Smooth muscle cell of the brain vasculature (primary cell): Measurements from ENCODE around the gene ADCY3.

Experiments
- DNase-seq: peaks from one replicate; pipeline ENCODE4 v3.0.0-alpha.2; 2012; ENCODE audit warnings: low read depth, low spot score

The ADCY3 gene

DNA sequence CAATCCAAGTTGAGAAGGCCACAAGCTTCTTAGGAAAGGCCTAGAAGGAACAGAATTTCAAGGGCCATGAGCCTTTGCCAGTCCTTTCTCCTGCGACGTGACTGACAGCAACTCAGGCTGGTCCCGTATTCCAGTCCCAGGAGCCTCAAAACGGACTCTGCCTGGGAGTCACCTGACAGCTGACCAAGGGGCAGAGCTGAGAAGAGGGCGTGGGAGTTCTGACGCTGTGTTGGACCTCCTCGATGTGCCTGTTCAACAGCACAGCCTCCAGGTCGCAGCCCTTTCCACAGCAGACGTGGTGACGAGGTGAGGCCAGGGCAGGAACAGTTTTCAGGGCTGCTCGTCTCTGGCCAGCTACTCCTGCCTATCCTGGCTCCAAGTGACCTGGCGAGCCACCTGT is 89.3 kb downstream of the ADCY3 start:
- DNase-seq: no peak

DNA sequence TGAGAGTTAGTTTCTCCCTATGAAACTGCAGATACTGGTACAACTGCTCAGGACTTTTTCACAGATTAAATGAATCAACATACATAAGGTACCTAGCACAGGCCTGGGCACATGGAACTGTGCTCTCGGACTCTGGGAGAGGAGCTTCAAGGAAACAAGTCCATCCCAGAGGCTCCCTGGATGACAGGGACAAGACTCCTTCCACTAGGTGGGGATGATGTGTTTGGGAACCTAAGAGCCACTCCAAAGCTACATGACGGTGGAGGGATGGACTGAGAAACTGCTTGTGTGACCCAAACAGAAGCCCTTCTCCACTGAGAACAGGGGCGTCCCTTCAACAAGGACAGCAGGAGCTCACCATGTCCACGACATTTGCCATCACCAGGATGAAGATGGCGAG is 89.7 kb downstream of the ADCY3 start:
- no peak for DNase-seq

DNA sequence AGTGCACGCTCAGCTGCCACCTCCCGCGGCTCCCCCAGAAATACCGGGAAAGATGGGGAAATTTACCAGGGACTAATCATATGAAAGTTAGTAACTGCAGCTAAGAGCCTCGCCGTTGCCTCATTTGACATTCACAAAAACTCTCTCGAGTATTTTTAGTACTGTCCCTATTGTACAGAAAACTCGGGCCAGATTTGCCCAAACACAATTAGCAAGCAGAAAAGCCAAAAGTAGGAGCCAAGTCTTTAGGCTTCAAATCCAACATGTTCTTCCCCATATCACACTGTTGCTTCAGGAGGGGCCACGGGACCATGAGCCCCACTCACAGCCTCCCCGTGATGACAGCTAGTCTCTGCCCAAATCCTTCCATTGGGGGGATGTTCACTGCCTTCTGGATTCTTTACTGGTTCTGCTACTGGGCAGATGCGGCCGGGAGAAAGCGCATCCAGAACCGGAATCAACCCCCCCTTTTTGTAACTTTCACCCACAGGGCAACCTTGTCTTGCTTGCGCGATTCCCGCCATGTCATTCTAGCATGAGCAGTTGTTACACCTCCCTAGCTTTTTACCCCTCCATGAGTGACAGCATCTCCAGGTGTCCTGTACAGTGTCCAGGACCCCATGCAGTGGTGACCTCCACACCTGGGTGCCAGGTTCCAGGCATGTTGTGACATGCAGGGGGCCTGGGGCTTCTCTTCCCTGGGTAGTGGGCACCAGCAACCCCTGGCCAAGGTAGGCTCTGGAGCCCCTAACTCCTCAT is 91.6 kb downstream of the ADCY3 start:
- no peak for DNase-seq

DNA sequence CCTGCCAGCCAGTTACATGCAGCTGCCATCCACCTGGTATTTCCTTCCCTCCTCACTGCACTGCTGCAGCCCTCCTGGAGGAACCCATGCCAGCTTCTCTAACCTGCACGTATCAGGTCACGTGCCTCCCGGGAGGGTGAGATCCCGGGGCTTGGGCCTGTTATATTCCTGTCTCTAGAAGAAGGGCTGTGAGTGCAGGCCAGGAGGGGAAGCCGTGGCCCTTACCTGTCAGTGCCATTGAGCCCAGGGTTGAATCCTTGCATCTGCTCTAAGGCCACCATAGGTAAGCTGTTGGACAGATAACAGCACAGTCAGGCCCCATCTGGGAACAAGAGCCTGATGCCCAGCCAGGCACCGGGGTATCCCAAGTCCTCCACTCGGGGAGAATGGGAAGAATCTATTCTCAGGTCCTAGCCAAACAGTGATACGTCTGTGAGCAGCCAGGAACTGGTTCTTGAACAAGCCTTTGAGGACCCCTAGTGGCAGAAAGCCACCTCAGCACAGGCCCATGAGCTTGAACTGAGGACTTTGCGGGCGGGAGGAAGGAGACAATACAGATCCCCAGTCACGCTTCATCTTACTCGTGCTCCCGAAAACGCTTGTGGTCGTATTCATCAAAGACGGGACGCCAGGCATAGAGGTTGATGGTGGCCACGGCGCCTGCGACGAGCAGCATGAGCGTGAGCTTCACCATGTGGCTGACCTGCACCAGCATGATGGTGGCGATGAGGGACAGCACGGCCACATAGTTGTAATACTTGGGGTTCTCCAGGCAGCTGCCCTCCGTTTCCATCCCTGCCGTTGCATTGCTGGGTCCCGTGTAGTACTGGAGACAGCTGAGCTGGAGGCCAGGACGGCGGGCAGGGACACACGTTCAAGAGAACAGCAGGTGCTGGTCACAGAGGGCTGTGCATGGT is 92.5 kb downstream of the ADCY3 start:
- DNase-seq: peak; percentile 80

DNA sequence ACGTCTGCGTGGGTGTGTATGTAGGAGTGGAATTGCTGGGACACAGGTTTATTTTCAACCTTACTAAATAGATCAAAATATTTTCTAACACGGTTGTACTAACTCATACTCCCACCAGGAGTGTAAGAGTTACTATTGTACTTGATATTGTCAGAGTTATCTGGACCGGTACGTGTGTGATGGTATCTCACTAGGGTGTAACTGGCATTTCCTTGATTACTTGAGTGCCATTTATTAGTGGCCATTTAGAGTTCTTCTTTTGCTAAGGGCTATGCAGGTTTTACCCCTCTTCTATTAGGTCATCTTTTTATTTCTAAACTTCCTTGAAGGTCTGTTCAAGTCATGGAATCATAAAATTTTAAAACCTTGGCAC is 93.3 kb downstream of the ADCY3 start:
- DNase-seq: no peak

DNA sequence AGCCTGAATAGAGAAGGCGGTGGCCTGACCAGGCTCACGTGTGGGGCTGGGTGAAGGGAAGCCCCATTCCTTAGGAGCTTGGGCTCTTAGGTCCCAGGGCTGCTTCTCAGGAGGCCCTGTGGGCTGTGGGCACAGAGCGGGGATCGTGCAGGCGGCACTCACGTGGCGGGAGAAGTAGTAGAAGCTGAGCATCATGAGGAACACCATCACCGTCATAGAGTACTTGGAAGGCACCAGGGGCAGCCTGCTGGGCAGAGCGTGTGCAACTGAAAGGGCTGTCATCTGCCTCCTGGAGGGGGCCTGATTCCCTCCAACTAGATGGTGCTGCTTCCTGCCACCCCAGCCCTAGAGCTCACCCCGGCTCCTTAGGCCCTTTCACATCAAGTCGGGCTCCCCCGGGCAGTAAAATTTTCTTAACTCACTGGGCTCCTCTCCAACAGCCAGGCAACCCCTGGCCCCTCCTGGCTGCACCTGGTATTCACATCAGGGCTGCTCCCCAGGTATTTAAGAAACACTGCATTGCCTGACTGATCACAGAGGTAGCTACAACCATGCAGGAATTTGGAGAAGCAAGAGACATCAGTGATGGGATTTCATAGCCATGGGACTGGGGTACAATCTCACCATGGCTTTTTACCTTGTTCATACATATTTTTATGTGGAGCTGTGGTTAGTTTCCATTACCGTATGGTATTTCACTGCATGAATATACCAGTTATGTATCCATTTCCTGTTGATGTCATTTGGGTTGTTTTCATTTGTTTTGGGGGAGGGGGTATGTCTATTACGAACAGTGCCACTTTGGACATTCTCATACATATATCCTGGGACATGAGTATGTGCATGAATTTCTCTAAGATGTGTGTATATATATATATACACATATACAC is 93.9 kb downstream of the ADCY3 start:
- DNase-seq: no peak

DNA sequence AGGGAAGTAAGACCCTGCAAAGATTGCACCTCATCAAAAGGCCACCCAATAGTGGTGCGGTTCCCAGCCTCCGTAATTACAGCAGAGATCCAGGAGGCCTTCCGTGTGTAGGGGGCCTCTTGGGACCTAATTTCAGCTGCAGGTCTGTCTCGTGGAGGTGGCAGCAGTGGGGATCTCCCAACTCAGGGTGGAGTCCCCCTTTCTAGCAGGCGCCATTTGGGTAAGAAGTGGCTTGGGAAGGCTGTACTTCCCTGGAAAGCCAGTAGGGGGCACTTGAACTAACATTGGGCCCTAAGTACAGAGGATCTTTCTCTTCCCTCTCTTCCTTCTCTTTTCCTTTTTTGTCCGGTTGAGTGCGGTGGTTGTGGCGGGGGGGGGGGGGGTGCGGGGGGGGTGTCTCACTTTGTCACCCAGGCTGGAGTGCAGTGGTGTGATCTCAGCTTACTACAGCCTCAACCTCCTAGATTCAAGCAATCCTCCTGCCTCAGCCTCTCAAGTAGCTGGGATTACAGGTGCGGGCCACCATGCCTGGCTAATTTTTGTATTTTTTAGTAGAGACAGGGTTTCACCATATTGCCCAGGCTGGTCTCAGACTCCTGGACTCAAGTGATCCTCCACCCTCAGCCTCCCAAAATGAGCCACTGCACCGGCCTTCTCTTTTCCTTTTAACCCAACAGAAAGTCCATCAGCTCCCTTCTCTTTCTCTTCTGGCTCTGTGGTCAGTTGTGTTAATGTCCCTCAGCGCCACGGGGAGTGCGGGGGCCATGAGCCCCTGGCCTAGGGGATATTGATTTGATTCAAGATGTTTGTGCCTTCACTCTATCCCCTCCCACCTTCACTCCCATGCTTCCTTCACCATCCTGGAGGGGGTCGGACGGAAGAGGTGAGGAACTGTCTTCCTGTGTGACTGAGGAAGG is 94.8 kb downstream of the ADCY3 start:
- DNase-seq: no peak

DNA sequence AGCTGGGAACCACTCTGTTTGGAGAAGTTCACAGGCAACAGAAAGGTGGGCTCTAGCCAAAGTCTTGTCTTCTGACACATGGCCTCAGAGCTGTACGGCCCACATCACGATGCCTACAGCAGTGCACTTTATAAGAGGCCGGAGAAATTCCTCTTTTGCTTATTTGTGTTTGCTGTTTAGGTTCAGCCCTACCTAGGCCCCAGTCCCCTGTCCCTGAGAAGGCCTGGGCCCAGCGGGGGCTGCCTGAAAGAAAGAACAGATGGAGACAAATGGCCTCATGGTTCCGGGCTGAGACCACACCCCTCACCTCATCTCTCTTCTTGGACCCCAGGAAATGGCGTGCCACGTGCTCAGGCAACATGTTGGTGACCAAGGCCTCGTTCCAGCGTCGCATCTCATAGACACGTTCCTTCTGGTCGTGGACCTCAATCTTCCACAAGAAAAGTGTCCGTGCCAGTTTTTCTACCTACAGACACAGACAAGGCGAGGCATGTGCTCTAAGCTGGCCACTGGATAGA is 95.9 kb downstream of the ADCY3 start:
- DNase-seq: no peak

DNA sequence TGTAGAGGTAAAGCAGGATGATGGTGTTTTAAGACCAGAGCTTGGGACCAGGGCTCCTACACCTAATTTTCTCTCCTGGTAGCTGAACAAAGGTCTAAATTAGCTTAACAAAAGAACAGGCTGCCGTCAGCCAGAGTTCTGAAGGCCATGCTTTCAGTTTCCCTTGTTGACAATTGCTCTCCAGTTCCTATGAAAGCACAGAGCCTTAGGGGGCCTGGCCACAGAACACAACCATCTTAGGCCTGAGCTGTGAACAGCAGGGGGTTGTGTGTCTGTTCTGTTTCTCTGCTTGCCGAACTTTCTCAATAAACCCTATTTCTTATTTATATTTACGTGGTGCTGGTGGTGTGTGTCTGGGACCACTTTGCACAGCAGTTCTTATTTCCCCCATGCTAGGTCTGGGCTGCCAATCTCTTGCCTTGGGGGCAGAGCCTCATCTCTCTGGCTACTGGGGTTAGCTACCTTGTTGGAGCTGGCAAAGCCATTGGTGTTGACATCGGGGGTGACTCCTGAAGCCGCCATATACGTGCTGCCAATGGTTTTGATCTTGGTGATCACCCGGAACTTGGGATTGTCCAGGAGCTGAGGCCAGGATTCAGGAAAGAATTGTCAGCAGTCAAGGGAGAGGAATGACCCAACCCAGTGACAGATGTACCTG is 97.9 kb downstream of the ADCY3 start:
- DNase-seq: peak; percentile 93

DNA sequence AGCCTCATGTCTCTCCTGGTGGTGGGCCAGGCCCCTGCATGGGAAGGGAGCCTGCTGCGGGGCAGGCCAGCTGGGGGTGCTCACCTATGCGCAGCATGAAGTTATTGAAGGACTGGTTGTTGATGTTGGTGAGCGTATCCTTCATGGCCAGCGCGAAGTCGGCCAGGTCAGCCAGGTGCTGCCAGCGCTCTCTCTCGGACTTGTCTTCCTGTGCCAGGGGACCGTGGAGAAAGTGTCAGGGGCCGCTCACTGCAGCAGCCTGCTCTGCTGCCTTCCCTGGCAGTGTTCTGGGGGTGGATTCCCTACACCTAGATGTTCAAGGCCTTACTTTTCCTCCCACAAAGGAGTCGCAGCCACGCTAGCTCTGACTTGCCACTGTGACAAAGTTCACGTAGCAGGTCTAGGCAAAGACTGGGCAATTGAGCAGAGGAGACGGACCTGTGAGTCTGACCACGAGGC is 98.6 kb downstream of the ADCY3 start:
- no peak for DNase-seq

DNA sequence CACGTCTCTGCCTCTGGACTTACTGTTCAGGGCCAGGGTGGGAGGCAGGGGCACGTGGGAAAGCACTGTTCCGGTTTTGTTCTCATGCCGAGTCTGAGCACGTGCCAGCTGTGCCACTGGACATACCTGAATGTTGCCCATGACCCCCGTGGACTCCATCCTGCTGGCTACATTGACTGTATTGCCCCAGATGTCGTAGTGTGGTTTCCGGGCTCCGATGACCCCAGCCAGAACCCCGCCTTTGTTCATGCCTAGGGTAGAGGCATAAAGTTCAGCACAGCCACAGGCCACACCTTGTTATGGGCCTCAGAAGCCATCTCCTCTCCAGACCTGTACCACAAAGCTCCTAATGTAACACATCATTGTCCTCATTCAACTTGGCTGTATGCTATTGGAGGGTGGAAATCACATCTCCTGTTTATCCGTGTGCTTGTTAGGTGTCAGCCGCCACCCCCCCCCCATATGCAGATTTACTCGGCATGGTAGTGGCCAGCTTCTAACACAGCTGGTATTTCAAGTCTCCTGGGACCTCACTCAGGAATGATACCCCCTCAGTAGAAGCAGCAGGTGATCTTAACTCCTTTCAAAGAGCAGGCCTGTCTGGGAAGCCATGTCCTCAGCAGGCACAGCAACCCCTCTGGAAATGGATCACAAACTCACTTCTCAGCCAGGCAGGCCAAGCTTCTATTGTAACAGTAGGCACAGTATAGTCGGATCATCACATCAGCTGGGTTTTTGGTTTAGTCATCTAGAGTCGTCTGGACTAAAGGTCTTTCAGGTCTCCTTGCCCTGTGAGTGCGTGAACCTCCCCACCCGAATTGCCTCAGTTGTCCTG is 99.2 kb downstream of the ADCY3 start:
- no peak for DNase-seq

DNA sequence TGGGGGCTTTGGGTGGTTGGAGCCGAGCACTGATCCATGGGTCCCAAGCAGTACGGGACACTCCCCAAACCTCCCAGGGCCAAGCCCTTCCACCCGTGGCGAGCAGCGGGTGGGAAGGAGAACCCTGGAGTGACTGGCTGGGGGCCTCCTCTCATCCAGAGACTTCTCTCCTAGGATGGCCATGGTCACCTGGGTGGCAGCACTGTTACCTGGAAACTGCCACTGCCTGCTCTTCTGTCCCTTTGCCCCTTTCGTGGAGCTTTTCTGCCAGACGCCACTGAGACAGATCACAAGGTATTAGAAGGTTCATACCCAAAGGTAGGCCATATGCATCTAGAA is 99.9 kb downstream of the ADCY3 start:
- DNase-seq: no peak

DNA sequence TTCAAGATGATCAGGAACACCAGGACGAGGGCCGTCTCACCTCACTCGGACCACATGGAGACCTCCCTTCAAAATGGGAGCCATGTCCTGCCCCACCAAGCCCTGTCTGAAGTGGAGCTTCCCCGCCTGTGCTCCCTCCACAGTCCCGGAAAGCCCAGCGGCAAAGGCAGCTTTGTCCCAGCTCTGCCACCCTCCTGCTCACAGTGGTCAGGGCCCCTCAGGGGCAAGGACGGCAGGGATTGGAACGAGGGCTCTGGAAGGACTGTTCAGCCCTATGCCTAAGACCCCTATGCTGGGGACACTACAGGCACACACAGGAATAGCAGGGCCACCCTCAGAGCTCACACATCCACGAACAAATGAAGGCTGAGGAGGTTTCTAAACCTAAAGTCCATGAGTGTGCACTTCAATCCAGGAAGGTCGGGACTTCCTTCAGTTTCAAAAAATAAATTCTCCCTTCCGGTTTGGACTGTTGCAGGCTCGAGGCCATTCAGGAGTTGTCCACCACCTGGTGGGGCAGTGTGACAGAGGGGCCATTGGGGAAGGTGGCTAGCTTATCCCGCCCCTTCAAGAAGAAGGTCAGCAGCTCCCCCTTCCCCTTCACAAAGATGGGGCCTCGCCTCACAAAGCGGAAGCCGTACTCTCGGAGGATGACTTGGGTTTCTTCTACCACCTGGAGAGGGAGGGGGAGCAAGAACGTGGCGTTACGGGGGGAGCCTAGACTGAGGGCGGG is 100.4 kb downstream of the ADCY3 start:
- no peak for DNase-seq

DNA sequence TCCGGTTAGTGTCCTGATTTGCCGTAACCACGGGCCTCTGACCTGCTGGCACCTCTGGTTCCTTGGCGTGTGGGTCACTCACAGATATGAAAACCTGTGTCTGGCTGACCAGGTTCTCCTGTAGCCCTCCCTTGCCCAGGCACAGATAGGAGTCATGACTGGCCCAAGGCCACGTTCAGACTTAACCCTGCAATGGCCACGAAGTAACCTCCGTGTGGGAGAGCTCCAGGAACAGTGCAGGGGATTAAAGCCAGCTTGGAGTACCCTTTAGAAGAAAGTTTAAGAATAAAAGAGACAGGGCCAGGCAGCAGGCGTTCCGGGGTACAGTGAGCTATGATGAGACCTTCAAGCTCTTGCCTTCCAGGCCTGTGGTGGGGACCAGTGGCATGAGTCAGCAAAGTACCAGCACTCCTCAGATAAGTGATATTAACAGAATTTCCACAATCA is 101.3 kb downstream of the ADCY3 start:
- DNase-seq: no peak

DNA sequence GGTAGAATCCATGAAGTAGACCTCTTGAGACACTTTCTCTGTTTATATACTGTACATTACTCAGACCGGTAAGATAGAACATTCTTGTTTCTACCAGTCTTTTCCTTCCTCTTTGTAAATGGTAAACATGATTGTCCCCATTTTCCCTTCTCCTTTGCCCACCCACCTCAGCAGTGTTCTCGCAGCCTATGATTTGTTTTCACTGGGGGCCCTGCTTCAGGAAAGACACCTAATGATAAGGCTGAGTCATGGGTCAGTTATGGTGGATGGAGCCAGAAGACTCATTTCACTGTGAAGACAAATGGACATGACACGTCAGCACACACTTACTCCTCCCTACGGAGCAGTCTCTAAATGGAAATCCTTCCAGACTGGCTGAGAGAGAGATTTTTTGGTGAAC is 103.2 kb downstream of the ADCY3 start:
- DNase-seq: no peak

DNA sequence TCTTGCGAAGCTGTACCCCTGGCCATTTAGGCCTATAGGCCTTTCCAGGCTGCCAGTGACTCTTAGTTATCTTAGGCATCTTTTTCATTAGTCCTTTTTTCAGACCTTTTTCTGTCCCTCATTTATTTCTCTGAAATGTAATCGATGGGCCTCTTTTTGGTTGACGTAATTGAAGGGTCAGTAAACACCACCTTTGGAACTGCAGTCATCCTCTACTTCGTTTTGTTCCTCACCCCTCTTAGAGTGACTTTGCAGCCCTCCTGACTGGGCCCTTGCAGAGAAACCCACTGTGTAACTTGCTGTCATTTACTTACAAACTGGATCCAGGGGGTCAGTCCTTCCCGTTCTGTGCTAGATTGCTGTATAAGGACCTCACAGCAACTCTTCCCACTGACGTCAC is 103.6 kb downstream of the ADCY3 start:
- no peak for DNase-seq

DNA sequence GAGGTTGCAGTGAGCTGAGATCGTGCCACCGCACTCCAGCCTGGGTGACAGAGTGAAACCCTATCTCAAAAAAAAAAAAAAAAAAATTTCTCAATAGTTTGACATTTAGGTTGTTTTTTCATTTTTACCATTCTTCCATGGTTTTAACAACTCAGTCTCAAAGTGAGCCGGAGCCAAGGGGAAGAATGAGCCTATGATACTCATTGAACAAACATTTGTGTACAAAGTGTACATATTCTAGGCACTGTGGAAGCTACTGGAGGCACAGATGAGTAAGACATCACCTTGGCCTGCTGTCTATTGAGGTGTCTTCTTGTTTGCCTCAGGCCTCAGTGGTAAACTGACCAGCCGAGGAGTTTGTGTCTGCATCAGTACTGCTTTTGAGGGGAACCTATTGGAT is 104.9 kb downstream of the ADCY3 start:
- no peak for DNase-seq

DNA sequence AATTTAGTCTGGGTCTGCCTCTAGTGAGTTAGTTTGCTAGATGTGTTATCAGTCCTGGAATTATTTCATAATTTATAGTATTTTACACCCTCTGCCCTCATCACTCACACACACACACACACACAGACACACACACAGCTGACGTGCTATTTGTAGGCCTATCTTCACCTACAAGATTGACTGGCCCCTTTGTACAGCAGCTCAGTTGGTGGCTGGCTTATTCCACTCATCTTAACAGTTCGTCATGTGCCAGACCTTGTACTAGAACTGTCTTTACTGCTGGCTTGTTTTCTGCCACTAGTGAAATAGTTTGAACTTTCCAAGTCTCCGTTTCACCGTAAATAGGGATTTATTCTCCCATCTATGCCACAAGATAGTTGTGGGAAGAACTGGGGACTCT is 105.5 kb downstream of the ADCY3 start:
- no peak for DNase-seq
